GM19395 (cell line): Measurements from ENCODE around the gene BET1.

Source experiments
- ATAC-seq: cut with Tn5 transposase; IDR thresholded peaks from one replicate; pipeline ENCODE4 v1.9.1; 2021; ENCODE audit warnings: mild to moderate bottlenecking, moderate library complexity; ENCODE audit not compliant: unreplicated experiment

The BET1 gene

GRCh38 chr7:94015538-94015937, 11.4 kb upstream of the BET1 start:
- no peak for ATAC-seq

- no peak for ATAC-seq
These were observed 8.6 kb upstream of the BET1 start for GRCh38 chr7:94012746-94013145.

- ATAC-seq, result no peak
These were observed 7.7 kb upstream of the BET1 start for GRCh38 chr7:94011714-94012353.

- no peak for ATAC-seq
These were observed 4.4 kb upstream of the BET1 start for GRCh38 chr7:94008537-94008936.

GRCh38 chr7:94005753-94006152, 1.6 kb upstream of the BET1 start:
- ATAC-seq, result no peak

- ATAC-seq, result peak; percentile 43
These were observed 620 bp downstream of the BET1 start for GRCh38 chr7:94003446-94004023.

- no peak for ATAC-seq
These were observed 2.8 kb downstream of the BET1 start for GRCh38 chr7:94001396-94001795.

GRCh38 chr7:93997868-93998267, 6.3 kb downstream of the BET1 start:
- ATAC-seq, result no peak

- peak; percentile 67 for ATAC-seq
These were observed 11.6 kb downstream of the BET1 start for GRCh38 chr7:93992421-93993110.

- ATAC-seq, result no peak
These were observed 16.9 kb downstream of the BET1 start for GRCh38 chr7:93987297-93987696.

GRCh38 chr7:93985101-93985500, 19.1 kb downstream of the BET1 start:
- no peak for ATAC-seq

GRCh38 chr7:93984024-93984423, 20.1 kb downstream of the BET1 start:
- ATAC-seq, result no peak

- no peak for ATAC-seq
These were observed 22.7 kb downstream of the BET1 start for GRCh38 chr7:93981480-93981874.

GRCh38 chr7:93980744-93981479, 23.2 kb downstream of the BET1 start:
- ATAC-seq, result no peak

GRCh38 chr7:93977211-93977950, 26.8 kb downstream of the BET1 start:
- no peak for ATAC-seq

GRCh38 chr7:93973134-93973533, 31.0 kb downstream of the BET1 start:
- no peak for ATAC-seq

- no peak for ATAC-seq
These were observed 32.0 kb downstream of the BET1 start for GRCh38 chr7:93972029-93972725.

- ATAC-seq, result no peak
These were observed 35.1 kb downstream of the BET1 start for GRCh38 chr7:93968911-93969620.

- no peak for ATAC-seq
These were observed 39.3 kb downstream of the BET1 start for GRCh38 chr7:93964813-93965212.

GRCh38 chr7:93964262-93964661, 39.9 kb downstream of the BET1 start:
- ATAC-seq, result no peak
